ENCODE measurements around the gene CELSR1. TPM values are rescaled to one million over a fixed set of nuclear protein-coding genes. Genes with fewer than 3 reads are reported as not detected.

The CELSR1 gene
- total RNA-seq, 1 experiment from 2014 or later: 19.6 TPM

DNA sequence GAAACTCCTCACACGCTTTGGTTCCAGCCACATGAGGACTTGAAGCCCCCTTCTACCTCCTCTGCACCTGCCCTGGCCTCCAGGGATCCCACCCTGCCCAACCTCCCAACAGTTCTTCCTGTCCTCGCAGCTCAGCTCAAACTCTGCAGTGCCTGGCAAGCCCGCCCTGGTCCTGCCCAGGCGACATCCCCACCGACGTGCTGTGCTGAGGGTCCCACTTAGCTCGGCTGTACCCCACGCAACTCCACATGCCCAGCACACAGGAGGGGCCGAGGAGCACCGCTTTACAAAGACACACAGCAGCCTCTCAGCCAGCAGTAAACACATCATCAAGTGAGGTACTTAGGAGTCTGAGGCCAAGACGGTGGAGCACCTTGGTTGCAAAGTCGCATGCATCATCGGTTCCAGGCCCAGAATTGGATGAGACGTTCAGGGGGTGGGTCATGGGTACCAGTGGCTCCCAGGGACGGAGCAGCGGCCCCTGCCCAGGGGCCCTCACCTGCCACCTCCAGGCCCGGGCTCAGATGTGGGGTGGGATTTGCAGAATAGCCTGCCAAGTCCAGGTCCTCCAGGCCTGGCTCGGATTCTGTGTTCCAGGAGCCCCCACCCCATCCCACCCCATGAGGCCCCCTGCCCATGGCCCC, 72.6 kb downstream of the CELSR1 start:
- DNase-seq (ENCODE audit: low read depth, low spot score) (no peak), ATAC-seq (no peak)
- no peak overlapping the region for H3K9ac ChIP-seq (ENCODE audit: low read length)
- intact Hi-C loops (cut with micrococcal nuclease): no loop called here
- no TSS peak for BruUV-seq (replicated peaks)
- H3K27me3 ChIP-seq (ENCODE audit: insufficient read depth, low read length): no peaks in the 10 kb centered on the region
- CTCF ChIA-PET: interaction anchor here (0.6 kb wide), 1 partner anchor 125 kb away, joined by 3 read pairs; no protein-coding TSS in a partner anchor
- no peak overlapping the region for H3K4me2 ChIP-seq (ENCODE audit: low read length)
- H3K36me3 ChIP-seq (ENCODE audit: control insufficient read depth in 1 of 2, insufficient read depth in 2 of 2, low read length in 2 of 2): 0 out of 4 replicates have a peak, but pooled peaks cover 0 to 5% of the 10 kb centered on the region in 2 experiments
- TF ChIP-seq, protein P1, sequence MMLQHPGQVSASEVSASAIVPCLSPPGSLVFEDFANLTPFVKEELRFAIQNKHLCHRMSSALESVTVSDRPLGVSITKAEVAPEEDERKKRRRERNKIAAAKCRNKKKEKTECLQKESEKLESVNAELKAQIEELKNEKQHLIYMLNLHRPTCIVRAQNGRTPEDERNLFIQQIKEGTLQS (IDR thresholded peaks at IDR 0.05): no peak
- TF ChIP-seq JUND (IDR thresholded peaks at IDR 0.05) (no peak), EZH2phosphoT487 (IDR thresholded peaks at IDR 0.05; ENCODE audit: borderline replicate concordance) (no peak), EGR1 (IDR thresholded peaks at IDR 0.05; ENCODE audit: low read depth) (no peak), SRF (IDR thresholded peaks at IDR 0.05; ENCODE audit: low read depth) (no peak), POLR2AphosphoS5 (IDR thresholded peaks at IDR 0.05; ENCODE audit: low read depth, low read length) (no peak), EZH2 (IDR thresholded peaks at IDR 0.05) (no peak), MAX (IDR thresholded peaks at IDR 0.05) (no peak), CEBPB (IDR thresholded peaks at IDR 0.05; ENCODE audit: low read depth) (no peak), TCF7L2 (IDR thresholded peaks at IDR 0.05; ENCODE audit: borderline replicate concordance, extremely low read depth, insufficient read depth, insufficient read length) (no peak), ELF1 (IDR thresholded peaks at IDR 0.05; ENCODE audit: borderline replicate concordance, low read depth) (no peak), ZFX (IDR thresholded peaks at IDR 0.05) (no peak)
- TF ChIP-seq, protein P2, sequence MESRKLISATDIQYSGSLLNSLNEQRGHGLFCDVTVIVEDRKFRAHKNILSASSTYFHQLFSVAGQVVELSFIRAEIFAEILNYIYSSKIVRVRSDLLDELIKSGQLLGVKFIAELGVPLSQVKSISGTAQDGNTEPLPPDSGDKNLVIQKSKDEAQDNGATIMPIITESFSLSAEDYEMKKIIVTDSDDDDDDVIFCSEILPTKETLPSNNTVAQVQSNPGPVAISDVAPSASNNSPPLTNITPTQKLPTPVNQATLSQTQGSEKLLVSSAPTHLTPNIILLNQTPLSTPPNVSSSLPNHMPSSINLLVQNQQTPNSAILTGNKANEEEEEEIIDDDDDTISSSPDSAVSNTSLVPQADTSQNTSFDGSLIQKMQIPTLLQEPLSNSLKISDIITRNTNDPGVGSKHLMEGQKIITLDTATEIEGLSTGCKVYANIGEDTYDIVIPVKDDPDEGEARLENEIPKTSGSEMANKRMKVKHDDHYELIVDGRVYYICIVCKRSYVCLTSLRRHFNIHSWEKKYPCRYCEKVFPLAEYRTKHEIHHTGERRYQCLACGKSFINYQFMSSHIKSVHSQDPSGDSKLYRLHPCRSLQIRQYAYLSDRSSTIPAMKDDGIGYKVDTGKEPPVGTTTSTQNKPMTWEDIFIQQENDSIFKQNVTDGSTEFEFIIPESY (IDR thresholded peaks at IDR 0.05; ENCODE audit: extremely low read depth, insufficient replicate concordance, low read length): no peak
- TF ChIP-seq, protein P3, sequence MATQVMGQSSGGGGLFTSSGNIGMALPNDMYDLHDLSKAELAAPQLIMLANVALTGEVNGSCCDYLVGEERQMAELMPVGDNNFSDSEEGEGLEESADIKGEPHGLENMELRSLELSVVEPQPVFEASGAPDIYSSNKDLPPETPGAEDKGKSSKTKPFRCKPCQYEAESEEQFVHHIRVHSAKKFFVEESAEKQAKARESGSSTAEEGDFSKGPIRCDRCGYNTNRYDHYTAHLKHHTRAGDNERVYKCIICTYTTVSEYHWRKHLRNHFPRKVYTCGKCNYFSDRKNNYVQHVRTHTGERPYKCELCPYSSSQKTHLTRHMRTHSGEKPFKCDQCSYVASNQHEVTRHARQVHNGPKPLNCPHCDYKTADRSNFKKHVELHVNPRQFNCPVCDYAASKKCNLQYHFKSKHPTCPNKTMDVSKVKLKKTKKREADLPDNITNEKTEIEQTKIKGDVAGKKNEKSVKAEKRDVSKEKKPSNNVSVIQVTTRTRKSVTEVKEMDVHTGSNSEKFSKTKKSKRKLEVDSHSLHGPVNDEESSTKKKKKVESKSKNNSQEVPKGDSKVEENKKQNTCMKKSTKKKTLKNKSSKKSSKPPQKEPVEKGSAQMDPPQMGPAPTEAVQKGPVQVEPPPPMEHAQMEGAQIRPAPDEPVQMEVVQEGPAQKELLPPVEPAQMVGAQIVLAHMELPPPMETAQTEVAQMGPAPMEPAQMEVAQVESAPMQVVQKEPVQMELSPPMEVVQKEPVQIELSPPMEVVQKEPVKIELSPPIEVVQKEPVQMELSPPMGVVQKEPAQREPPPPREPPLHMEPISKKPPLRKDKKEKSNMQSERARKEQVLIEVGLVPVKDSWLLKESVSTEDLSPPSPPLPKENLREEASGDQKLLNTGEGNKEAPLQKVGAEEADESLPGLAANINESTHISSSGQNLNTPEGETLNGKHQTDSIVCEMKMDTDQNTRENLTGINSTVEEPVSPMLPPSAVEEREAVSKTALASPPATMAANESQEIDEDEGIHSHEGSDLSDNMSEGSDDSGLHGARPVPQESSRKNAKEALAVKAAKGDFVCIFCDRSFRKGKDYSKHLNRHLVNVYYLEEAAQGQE (IDR thresholded peaks at IDR 0.05; ENCODE audit: low read depth): no peak
- H3K4me3 ChIP-seq (replicated peaks in 1 of 2; ENCODE audit: low read depth in 1 of 2, low read length in 2 of 2): no peak overlapping the region
- H3K27ac ChIP-seq (ENCODE audit: low read depth, low read length): no peak overlapping the region
- POLR2A ChIA-PET: no interaction called here
- no peak overlapping the region for H2AFZ ChIP-seq (ENCODE audit: low read depth, low read length, poor library complexity, severe bottlenecking)
- no peaks in the 10 kb centered on the region for H3K9me3 ChIP-seq (ENCODE audit: control insufficient read depth in 1 of 2, insufficient read depth in 1 of 2, low read depth in 1 of 2, low read length in 2 of 2)
- H3K79me2 ChIP-seq (ENCODE audit: insufficient read depth, low read length): no peaks in the 10 kb centered on the region
- H3K9me2 ChIP-seq (ENCODE audit: insufficient read depth): no peaks in the 10 kb centered on the region
- H3K4me1 ChIP-seq (ENCODE audit: control insufficient read depth in 1 of 2, insufficient read depth in 2 of 2, low read length in 2 of 2): peaks cover 23 to 51% of the 10 kb centered on the region in 2 experiments
- RAD21 ChIA-PET (ENCODE audit: low non-redundant PET in 1 of 2, low total read pairs in 2 of 2, uncharacterized antibody in 2 of 2, unreplicated experiment in 2 of 2): no interaction called here
- no peaks in the 10 kb centered on the region for H4K20me1 ChIP-seq (ENCODE audit: insufficient read depth)
